WERI-Rb-1 (cell line): ENCODE measurements around the gene F8.

Experiments
- DNase-seq: peaks from one replicate; pipeline ENCODE4 v3.0.0-alpha.2; 2020
- H3K27ac ChIP-seq: fragments of 250-450 bp; sonication (Bioruptor Pico); 2 replicates; pipeline ENCODE4 v1.5.1; 2020; ENCODE audit warnings: mild to moderate bottlenecking, moderate library complexity
- H3K27me3 ChIP-seq: fragments of 250-450 bp; sonication (Bioruptor Pico); 2 replicates; pipeline ENCODE4 v1.5.1; 2021; ENCODE audit warnings: mild to moderate bottlenecking, low read depth, moderate library complexity; ENCODE audit not compliant: insufficient read depth, severe bottlenecking
- H3K36me3 ChIP-seq: fragments of 250-450 bp; sonication (Bioruptor Pico); 2 replicates; pipeline ENCODE4 v1.5.1; 2020; ENCODE audit warnings: mild to moderate bottlenecking, moderate library complexity
- H3K4me3 ChIP-seq: 2 replicates; pipeline ENCODE4 v1.5.1; 2011; ENCODE audit warnings: low read depth, mild to moderate bottlenecking, control low read depth, low read length
- H3K9me3 ChIP-seq: fragments of 250-450 bp; sonication (Bioruptor Pico); 2 replicates; pipeline ENCODE4 v1.5.1; 2021; ENCODE audit warnings: mild to moderate bottlenecking, moderate library complexity; ENCODE audit not compliant: severe bottlenecking
- CTCF ChIP-seq: IDR thresholded peaks from 2 replicates; pipeline ENCODE4 v1.5.1; 2011; ENCODE audit warnings: low read depth, mild to moderate bottlenecking, control low read depth, inconsistent platforms, low read length

F8 gene

DNA sequence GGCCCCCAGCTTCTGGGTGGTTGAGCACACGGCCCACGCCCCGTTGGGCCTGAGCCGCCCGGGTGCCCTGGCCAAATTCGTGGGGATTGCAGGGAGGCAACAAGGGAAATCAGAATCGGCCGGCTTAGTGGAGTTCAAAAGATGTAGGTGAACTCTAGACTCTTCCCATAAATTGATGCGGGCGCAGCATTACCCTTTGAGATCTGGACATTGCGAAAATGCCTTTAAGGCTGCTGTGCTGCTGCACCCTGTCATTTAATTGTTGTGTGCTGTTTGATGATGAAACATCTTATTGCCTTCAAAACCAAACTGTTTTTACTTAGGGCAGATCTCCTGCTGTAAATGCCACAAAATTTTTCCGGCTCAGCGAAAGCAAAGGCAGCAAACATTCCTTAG is 216.8 kb downstream of the F8 start:
- Histone ChIP-seq H3K9me3 (peaks cover 3% of the 10 kb centered on the region), H3K27ac (no peak overlapping the region), H3K36me3 (no peaks in the 10 kb centered on the region; the same call in 1 of the 2 replicates), H3K27me3 (peaks cover 5% of the 10 kb centered on the region), H3K4me3 (peak overlapping the region; percentile 67)
- no peak for TF ChIP-seq CTCF
- no peak for DNase-seq

DNA sequence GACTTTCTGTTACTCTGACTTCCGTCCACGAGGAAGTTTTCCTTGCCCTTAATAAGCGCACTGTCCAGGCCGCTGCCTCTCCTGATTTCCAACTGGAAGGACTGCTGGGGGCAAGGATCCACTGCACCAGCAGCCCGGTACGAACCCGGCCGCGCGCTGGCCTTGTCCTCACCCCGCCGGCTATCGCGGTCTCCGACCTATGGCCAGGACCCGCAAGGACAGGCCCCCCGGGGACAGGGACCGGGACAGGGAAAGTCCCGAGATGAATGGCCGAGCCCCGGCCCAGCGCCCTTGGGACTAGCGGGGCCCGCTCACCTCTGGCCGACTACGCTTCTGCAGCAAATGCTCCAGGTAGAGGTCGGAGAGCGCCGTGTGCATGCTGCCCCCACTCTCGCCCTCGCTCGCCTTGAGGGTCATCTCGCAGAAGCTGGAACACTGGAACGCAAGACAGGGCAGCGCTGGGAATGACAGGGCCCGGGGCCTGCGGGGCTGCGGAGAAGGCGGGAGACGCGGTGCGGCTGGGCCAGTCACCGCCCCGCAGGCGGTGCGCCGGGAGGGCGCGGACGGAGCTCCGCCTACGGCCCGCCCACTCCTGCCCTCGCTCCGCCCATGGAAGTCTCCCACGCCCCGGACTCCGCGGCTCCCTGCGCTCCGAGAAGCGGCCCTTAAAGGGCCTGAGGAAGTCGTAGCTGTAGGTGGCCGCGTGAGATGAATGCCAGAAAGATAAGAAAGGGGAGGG is 217.4 kb downstream of the F8 start, which contains the start of gene MPP1:
TSS of gene MPP1 (minus strand) at position 529 of the 739 bp plus-strand sequence. CDS start at position 417, 112 bp downstream.
- H3K27ac ChIP-seq, result peak within 1 kb of the TSS; percentile 61
- peak; percentile 85 for DNase-seq
- peak within 1 kb of the TSS; percentile 67 for H3K4me3 ChIP-seq
- TF ChIP-seq CTCF, result no peak
- H3K27me3 ChIP-seq, result peaks cover 7% of the 10 kb centered on the region
- H3K36me3 ChIP-seq, result no peaks in the 10 kb centered on the region; the same call in 1 of the 2 replicates
- H3K9me3 ChIP-seq, result peaks cover 3% of the 10 kb centered on the region

- H3K4me3 ChIP-seq, result peak overlapping the region; percentile 67
- peaks cover 3% of the 10 kb centered on the region for H3K9me3 ChIP-seq
- H3K36me3 ChIP-seq, result no peaks in the 10 kb centered on the region; the same call in 1 of the 2 replicates
- H3K27ac ChIP-seq, result no peak overlapping the region; the same call in 1 of the 2 replicates
- TF ChIP-seq CTCF, result no peak
- DNase-seq, result no peak
- peaks cover 7% of the 10 kb centered on the region for H3K27me3 ChIP-seq
These were observed 218.1 kb downstream of the F8 start for GRCh38 chrX:154804261-154804956.

- Histone ChIP-seq H3K36me3 (no peaks in the 10 kb centered on the region; the same call in 1 of the 2 replicates), H3K27me3 (peaks cover 7% of the 10 kb centered on the region), H3K4me3 (no peak overlapping the region), H3K9me3 (peaks cover 3% of the 10 kb centered on the region), H3K27ac (no peak overlapping the region)
- no peak for DNase-seq
- TF ChIP-seq CTCF, result no peak
These were observed 219.6 kb downstream of the F8 start for GRCh38 chrX:154802947-154803346.

DNA sequence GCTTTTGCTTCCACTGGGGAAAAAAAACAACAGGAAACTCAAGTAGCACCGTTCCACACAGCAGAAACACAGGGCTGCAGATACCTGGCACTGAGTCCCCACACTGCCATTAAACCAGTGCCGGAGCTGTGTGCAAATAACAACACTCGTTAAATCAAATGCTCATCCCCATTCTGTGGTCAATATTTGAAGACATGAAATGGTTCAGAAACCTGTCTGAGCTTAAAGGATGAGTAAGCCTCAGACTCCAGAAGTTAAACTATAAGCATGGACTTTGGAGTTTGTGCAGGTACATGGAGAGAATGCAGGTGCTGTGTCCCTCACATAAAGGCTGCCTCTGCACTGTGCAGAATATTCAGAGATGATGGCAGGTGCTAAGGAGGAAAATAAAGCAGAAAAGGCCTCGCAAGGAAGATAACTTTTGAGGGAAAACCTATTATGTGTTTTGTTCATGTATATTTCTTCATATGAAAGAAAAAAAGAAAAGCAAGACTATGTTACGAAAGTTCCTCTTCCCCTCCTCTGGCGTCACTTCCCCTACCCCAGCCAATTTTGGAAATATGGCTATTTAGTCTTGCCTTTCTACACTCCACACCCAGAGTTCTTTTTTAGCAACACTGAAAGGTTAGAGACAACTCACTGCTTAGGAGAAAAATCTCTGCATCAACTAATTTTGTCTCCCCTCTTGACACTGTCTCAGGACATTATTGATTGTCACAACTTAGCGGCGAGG is 221.9 kb downstream of the F8 start:
- no peak for TF ChIP-seq CTCF
- H3K9me3 ChIP-seq, result no peaks in the 10 kb centered on the region
- H3K27me3 ChIP-seq, result peaks cover 3% of the 10 kb centered on the region
- DNase-seq, result no peak
- H3K4me3 ChIP-seq, result no peak overlapping the region
- H3K36me3 ChIP-seq, result no peaks in the 10 kb centered on the region; the same call in 1 of the 2 replicates
- H3K27ac ChIP-seq, result 0 out of 2 replicates have a peak overlapping the region, but pooled peaks have one; percentile 5
